Measurements from ENCODE around the gene RALGAPA2.
"Not testable (repeated sequence)": the region's sequence is repeated elsewhere in the genome, so short reads cannot be mapped to it uniquely, and the experiment has no call there.

RALGAPA2 gene

GRCh38 chr20:20362774-20363433, 349.5 kb downstream of the RALGAPA2 start:
- no peak for DNase-seq

- DNase-seq: no peak
These were observed 352.0 kb downstream of the RALGAPA2 start for GRCh38 chr20:20360464-20360863.

GRCh38 chr20:20359628-20360027, 352.8 kb downstream of the RALGAPA2 start:
- no peak for DNase-seq

- no peak for DNase-seq
These were observed 353.6 kb downstream of the RALGAPA2 start for GRCh38 chr20:20358801-20359200.

- not testable (repeated sequence) for DNase-seq
These were observed 356.9 kb downstream of the RALGAPA2 start for GRCh38 chr20:20355503-20355902.

GRCh38 chr20:20353576-20353975, 358.9 kb downstream of the RALGAPA2 start:
- no peak for DNase-seq

GRCh38 chr20:20344476-20344875, 368.0 kb downstream of the RALGAPA2 start:
- no peak for DNase-seq

- DNase-seq: no peak
These were observed 368.5 kb downstream of the RALGAPA2 start for GRCh38 chr20:20343932-20344331.
